ENCODE measurements around the gene MIB1.

Gene MIB1

GRCh38 chr18:21830532-21830931 lies 89.9 kb downstream of the MIB1 start:
- H3K27ac ChIP-seq (ENCODE audit: low read length): no peak overlapping the region
- H3K9ac ChIP-seq (ENCODE audit: low read length): no peak overlapping the region
- H2AFZ ChIP-seq (ENCODE audit: low read length): no peak overlapping the region
- no peak overlapping the region for H3K4me2 ChIP-seq (ENCODE audit: low read depth, low read length)
- no peaks in the 10 kb centered on the region for H4K20me1 ChIP-seq (ENCODE audit: insufficient read depth, low read length)
- H3K9me2 ChIP-seq (replicated peaks; ENCODE audit: insufficient read depth, low read length): no peaks in the 10 kb centered on the region
- H3K9me3 ChIP-seq (replicated peaks; ENCODE audit: insufficient read depth, low read length): no peaks in the 10 kb centered on the region
- DNase-seq: no peak
- no peak overlapping the region for H3K4me3 ChIP-seq (ENCODE audit: low read length)
- H3K36me3 ChIP-seq (replicated peaks; ENCODE audit: insufficient read depth, low read length): no peaks in the 10 kb centered on the region
- peaks cover 3% of the 10 kb centered on the region; the same call in 1 of the 2 replicates for H3K79me2 ChIP-seq (ENCODE audit: low read length)
- H3K27me3 ChIP-seq (replicated peaks; ENCODE audit: insufficient read depth, low read length): no peaks in the 10 kb centered on the region
- no peak for TF ChIP-seq CTCF (IDR thresholded peaks at IDR 0.05; ENCODE audit: low read length)
- TF ChIP-seq EZH2 (optimal IDR thresholded peaks at IDR 0.05; ENCODE audit: low read depth, low read length): no peak
- no peak for TF ChIP-seq EZH2phosphoT487 (IDR thresholded peaks at IDR 0.05; ENCODE audit: low read length)
- H3F3A ChIP-seq (ENCODE audit: insufficient read depth, low read length): peaks cover 18% of the 10 kb centered on the region
- H3K4me1 ChIP-seq (ENCODE audit: low read length): peaks cover 12% of the 10 kb centered on the region

GRCh38 chr18:21831413-21831831 lies 90.8 kb downstream of the MIB1 start:
- peaks cover 3% of the 10 kb centered on the region; the same call in 1 of the 2 replicates for H3K79me2 ChIP-seq (ENCODE audit: low read length)
- H3K9ac ChIP-seq (ENCODE audit: low read length): no peak overlapping the region
- no peaks in the 10 kb centered on the region for H3K9me3 ChIP-seq (replicated peaks; ENCODE audit: insufficient read depth, low read length)
- H3K27me3 ChIP-seq (replicated peaks; ENCODE audit: insufficient read depth, low read length): no peaks in the 10 kb centered on the region
- no peaks in the 10 kb centered on the region for H3K9me2 ChIP-seq (replicated peaks; ENCODE audit: insufficient read depth, low read length)
- H3K4me1 ChIP-seq (ENCODE audit: low read length): peaks cover 7% of the 10 kb centered on the region
- no peak for TF ChIP-seq EZH2 (optimal IDR thresholded peaks at IDR 0.05; ENCODE audit: low read depth, low read length)
- TF ChIP-seq CTCF (IDR thresholded peaks at IDR 0.05; ENCODE audit: low read length): no peak
- TF ChIP-seq EZH2phosphoT487 (IDR thresholded peaks at IDR 0.05; ENCODE audit: low read length): no peak
- no peak overlapping the region for H2AFZ ChIP-seq (ENCODE audit: low read length)
- H3K36me3 ChIP-seq (replicated peaks; ENCODE audit: insufficient read depth, low read length): no peaks in the 10 kb centered on the region
- H3K27ac ChIP-seq (ENCODE audit: low read length): no peak overlapping the region
- H3F3A ChIP-seq (ENCODE audit: insufficient read depth, low read length): peaks cover 12% of the 10 kb centered on the region
- no peak for DNase-seq
- no peak overlapping the region for H3K4me3 ChIP-seq (ENCODE audit: low read length)
- H4K20me1 ChIP-seq (ENCODE audit: insufficient read depth, low read length): no peaks in the 10 kb centered on the region
- H3K4me2 ChIP-seq (ENCODE audit: low read depth, low read length): no peak overlapping the region

GRCh38 chr18:21833604-21834298 lies 93.2 kb downstream of the MIB1 start:
- H3K36me3 ChIP-seq (replicated peaks; ENCODE audit: insufficient read depth, low read length): no peaks in the 10 kb centered on the region; the same call in 1 of the 2 replicates
- H3K79me2 ChIP-seq (ENCODE audit: low read length): no peaks in the 10 kb centered on the region
- no peak overlapping the region for H3K27ac ChIP-seq (ENCODE audit: low read length)
- H3K27me3 ChIP-seq (replicated peaks; ENCODE audit: insufficient read depth, low read length): no peaks in the 10 kb centered on the region
- TF ChIP-seq CTCF (IDR thresholded peaks at IDR 0.05; ENCODE audit: low read length) (no peak), EZH2phosphoT487 (IDR thresholded peaks at IDR 0.05; ENCODE audit: low read length) (no peak), EZH2 (optimal IDR thresholded peaks at IDR 0.05; ENCODE audit: low read depth, low read length) (no peak)
- no peak overlapping the region for H3K4me3 ChIP-seq (ENCODE audit: low read length)
- no peak for DNase-seq
- no peaks in the 10 kb centered on the region for H3F3A ChIP-seq (ENCODE audit: insufficient read depth, low read length)
- no peaks in the 10 kb centered on the region for H3K9me2 ChIP-seq (replicated peaks; ENCODE audit: insufficient read depth, low read length)
- no peak overlapping the region for H3K4me2 ChIP-seq (ENCODE audit: low read depth, low read length)
- no peak overlapping the region for H2AFZ ChIP-seq (ENCODE audit: low read length)
- no peaks in the 10 kb centered on the region for H3K9me3 ChIP-seq (replicated peaks; ENCODE audit: insufficient read depth, low read length)
- no peaks in the 10 kb centered on the region for H3K4me1 ChIP-seq (ENCODE audit: low read length)
- H3K9ac ChIP-seq (ENCODE audit: low read length): no peak overlapping the region
- H4K20me1 ChIP-seq (ENCODE audit: insufficient read depth, low read length): no peaks in the 10 kb centered on the region

All from MM.1S (cell line).